Activated T-cell treated with anti-CD3 and anti-CD28 coated beads for 4 hours (primary cell): ENCODE results near the gene PBX4.
A peak's percentile ranks its signal among the peaks of the same experiment; 100 is the strongest.

Experiments
- DNase-seq: peaks from one replicate; pipeline ENCODE4 v3.0.0-alpha.2; 2020

PBX4 gene

DNA sequence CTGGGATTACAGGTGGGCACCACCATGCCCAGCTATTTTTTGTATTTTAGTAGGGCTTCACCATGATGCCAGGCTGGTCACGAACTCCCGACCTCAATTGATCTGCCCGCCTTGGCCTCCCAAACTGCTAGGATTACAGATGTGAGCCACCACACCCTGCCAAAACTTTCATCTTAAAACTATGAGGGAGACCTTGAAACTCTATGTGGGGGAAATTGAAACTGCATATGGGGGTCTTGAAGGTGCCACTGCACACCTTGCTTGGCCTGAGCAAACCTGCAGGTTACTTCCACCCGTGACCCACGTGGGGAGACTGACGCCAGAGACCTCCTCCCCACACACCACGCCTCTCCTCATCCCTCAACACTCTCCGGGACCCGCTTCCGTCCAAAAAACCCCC, 64.8 kb downstream of the PBX4 start:
- no peak for DNase-seq

DNA sequence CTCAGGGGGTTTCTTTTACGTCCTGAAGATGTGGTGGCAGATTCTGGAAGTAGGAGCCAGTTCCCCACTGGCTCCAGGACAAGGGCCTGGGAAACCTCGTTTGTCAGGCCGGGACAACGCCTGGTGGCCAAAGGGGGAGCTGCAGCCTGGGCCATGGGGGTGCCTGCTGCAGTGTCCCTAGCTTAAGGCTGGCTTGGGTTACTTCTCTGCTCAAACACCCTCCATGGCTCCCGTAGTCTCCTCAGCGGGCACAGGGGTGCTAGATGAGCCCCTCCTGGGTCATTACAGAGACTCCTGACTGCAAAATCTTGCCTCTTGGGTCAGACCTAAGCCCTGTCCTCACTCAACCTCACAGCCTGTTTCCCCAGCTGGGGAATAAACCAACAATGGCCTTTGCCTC, 65.7 kb downstream of the PBX4 start:
- no peak for DNase-seq

DNA sequence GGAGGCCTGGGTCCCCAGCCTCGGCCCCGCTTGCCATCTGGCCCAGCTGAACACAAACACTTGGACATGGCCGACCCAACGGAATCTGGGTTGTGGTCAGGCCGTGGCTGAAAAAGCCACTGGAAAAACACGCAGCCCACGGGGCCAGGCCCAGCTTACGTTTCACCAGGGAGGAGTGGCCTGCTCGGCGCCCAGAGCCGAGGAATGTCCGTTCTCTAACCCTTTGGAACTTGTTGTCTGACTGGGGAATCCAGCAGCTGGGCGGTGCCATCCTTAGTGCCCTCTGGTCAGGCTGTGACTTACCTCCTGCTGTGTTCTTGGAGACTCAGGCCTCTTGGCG, 66.7 kb downstream of the PBX4 start:
- no peak for DNase-seq

DNA sequence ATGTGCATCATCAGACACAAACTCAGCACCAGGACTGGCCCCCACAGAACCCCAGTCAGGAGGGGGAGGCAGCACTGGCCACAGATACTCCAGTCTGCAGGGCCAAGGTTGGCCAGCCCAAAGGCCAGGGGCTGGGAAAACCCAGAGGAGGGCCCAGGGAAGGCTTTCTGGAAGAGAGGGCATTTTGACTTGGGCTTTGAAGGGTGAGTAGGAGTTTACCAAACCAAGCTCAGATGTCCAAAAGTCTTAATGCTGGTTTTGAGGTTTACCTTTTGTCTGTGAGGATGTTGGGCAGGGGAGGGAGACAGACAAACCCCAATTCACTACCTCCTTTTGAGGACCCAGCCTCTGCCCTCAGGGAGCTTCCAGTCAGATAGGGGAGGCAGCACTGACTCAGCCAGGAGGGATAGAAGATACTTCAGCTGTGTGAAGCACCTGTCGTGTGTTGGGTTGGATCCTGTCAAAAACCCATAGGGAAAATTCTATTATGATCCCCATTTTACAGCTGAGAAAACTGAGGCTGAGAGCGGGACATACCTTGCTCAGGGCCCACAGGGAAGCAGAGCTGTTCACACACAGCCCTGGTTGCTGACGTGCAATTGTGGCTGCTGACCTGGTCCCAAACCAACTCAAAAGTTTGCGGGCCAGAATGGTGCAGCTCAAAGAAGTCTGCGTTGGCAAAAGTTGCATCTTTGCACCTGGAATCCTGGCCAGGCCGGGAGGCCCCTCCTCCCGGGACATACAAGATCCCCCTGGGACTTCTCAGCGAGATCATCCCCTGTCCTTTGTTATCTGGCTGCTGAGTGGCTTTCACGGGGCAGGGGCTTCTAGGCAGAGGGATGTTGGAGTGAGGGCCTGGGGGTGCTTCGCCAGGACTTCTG, 67.3 kb downstream of the PBX4 start:
- DNase-seq: no peak

DNA sequence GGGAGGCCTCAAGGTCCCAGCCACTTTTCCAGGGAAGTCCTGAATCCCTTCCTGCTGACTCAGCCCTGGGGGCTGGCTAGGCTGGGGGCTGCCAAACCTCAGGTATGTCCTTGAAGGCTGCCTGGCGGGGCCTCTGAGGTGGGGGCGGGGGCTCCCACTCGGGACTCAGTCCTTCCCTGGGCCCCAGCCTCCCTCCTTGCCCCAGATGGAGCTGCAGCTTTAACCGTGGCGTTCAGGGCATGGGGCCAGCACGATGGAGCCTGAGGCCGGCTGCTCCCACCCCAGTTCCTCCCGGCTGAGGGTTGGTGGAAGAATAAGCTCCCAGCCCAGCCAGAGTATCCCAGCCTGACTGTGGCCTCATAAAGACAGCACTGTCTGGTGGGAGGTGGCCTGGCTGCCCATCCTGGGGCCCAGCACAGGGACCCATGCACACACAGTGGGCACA, 68.0 kb downstream of the PBX4 start:
- no peak for DNase-seq

DNA sequence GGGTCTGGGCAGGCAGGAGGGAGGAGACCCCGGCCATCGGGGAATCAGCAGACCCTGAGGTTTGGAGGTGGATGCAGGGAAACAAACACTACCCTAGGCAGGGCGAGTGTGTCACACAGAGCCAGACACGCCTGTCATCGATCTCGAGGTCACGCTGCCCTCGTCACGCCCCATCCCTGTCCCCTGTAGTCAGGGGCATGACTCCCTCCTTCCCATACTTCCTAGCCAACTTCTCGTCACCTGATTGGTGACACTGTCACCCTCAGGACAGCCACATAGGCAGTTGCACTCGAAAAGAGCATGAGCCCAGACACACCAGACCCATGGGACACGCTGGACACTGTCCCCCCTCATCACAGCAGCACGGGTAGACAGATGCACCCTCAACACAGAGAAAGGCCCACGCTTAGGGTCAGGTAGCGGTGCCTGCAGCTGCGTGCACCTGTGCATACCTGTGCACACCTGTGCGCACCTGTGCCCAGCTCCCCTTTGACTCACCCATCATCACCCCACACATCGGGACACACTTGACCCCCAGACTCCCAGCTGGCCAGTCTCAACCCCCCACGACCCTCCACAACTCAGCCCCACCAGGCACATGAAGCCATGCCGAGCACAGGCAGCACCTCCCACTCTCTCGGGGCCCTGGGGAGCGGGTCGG, 68.6 kb downstream of the PBX4 start:
- no peak for DNase-seq

DNA sequence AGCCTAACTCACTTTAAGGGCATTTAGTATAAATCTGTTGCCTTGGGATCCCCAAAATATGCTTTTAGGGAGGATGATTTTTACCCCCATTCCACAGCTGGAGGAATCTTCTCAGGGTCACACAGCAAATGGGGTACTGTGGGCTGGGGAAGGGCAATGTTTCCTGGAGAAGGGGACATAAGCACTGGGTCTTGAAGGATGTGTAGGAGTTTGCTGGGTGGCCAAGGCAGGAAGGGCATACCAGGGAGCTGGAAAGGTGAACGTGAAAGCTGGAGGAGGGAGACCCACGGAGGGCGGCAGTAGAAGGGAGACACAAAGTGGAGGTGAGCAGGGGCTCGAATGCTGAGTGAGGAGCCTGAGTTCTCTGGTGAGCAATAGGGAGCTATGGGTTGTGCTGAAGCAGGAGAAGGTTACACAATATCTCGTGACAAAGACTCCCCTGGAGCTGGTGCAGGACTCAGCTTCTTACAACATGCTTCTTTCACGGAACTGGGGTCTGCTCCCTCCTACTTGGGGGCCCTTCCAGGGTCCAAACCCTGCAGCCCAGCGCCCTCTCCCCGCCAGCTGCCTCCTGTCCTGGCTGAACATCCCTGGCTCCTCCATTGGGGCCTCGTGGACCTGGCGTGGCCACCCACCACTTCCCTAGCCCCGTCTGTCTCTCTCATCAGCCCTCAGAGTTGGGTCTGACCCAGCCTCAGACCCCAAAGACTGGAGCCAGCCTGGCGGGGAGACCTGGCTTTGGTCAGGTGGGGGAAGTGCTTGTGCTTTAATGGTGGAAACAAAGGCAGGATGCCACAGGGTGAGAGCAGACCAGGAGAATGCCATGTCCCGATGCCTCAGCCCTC, 69.3 kb downstream of the PBX4 start:
- no peak for DNase-seq

DNA sequence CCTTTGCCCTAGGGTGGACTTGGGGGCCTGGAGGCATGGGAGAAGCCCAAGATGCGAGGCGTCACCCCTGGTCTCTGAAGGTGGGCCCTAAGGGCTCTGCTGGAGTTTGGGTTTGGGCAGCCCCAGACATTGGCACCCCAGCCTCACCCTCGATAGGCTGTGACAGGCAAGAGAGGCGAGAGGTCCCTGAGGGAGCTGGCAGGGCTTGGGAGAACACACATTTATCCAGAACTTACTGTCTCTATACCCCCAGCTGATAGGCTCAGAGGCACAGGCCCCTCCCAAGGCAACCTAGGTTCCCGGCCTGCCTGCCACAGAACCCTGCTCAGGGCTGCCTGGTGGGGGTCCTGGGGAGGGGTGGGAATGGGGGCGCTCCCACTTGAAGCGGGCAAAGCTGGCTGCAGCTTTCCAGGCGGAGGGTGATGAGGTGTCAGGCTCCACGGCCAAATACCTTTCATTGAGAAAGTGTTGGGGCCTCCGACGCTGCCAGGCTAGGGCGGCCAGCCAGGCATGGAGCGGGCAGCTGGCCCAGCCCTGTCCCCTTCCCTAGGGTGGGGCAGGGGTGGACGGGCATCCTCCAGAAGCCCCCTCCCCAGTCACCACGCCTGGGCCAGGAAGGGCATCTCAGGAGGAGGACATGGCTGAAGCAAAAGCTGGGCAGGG, 70.7 kb downstream of the PBX4 start:
- no peak for DNase-seq

DNA sequence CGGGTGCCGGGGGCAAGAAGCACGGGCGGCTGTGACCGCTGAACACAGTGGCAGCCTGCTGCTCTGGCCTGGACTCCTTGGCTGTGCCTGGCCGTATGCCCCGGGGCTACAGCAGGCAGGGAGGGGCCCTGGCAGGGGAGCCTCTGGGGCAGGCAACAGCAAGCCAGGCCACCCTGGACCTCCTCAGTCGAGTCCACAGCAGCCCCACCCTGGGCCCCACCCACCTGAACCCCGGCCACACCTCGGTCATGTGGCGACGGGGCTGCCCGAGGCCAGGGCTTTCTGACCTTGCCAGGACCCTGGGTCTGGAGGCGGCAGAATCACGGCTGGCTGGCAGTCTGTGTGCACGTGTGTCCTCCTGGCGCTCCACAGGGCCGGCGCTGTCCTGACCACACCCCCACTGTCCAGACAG, 71.7 kb downstream of the PBX4 start:
- DNase-seq: no peak

DNA sequence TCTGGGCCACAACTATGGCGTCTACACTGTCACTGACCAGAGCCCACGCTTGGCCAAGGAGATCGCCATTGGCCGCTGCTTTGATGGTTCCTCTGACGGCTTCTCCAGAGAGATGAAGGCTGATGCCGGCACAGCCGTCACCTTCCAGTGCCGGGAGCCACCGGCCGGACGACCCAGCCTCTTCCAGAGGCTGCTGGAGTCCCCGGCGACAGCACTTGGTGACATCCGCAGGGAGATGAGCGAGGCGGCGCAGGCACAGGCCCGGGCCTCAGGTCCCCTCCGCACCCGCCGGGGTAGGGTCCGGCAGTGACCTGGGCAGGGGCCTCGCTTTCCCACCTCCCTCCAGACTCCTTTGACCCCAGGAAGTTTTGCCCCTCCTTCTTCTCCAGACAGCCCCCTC, 72.8 kb downstream of the PBX4 start:
- DNase-seq: no peak

DNA sequence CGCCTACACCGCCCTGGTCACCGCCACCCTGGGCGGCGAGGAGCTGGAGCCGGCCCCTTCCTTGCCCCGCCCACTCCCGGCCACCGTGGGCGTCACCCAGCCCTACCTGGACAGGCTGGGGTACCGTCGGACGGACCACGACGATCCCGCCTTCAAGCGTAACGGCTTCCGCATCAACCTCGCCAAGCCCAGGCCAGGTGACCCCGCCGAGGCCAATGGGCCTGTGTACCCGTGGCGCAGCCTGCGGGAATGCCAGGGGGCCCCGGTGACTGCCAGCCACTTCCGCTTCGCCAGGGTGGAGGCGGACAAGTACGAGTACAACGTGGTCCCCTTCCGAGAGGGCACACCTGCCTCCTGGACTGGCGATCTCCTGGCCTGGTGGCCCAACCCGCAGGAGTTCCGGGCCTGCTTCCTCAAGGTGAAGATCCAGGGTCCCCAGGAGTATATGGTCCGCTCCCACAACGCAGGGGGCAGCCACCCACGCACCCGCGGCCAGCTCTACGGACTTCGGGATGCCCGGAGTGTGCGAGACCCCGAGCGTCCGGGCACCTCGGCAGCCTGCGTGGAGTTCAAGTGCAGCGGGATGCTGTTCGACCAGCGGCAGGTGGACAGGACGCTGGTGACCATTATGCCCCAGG, 73.4 kb downstream of the PBX4 start:
- no peak for DNase-seq

DNA sequence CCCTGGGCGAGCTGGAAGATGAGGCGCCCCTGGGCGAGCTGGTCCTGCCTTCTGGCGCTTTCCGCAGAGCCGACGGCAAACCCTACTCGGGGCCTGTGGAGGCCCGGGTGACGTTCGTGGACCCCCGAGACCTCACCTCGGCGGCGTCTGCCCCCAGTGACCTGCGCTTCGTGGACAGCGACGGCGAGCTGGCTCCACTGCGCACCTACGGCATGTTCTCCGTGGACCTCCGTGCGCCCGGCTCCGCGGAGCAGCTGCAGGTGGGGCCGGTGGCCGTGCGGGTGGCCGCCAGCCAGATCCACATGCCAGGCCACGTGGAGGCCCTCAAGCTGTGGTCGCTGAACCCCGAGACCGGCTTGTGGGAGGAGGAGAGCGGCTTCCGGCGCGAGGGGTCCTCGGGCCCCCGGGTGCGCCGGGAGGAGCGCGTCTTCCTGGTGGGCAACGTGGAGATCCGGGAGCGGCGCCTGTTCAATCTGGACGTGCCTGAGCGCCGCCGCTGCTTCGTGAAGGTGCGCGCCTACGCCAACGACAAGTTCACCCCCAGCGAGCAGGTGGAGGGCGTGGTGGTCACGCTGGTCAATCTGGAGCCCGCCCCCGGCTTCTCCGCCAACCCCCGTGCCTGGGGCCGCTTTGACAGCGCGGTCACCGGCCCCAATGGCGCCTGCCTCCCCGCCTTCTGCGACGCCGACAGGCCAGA, 74.1 kb downstream of the PBX4 start:
- no peak for DNase-seq

DNA sequence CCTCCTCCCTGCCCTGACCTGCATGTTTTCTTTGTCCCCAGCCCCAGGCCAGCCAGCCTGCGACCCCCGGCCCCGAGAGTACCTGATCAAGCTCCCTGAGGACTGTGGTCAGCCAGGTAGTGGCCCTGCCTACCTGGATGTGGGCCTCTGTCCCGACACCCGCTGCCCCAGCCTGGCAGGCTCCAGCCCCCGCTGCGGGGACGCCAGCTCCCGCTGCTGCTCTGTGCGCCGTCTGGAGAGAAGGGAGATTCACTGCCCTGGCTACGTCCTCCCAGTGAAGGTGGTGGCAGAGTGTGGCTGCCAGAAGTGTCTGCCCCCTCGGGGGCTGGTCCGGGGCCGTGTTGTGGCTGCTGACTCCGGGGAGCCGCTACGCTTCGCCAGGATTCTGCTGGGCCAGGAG, 74.8 kb downstream of the PBX4 start:
- DNase-seq: no peak

DNA sequence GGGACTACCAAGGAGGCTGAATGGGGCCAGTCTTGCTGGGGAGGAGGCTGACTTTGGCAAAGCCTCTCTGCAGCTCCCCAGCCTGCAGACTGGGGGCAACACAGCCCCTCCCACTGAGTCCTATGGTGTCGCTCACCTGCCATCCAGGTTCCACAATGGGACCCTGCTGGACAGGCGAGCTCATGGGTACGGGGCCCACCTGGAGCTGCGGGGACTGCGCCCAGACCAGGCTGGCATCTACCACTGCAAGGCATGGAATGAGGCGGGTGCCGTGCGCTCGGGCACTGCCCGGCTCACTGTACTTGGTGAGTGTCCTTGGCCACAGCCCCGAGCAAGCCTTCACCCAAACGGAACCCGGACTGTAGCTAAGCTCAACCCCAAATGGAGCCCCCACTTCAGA, 75.4 kb downstream of the PBX4 start:
- DNase-seq: no peak

DNA sequence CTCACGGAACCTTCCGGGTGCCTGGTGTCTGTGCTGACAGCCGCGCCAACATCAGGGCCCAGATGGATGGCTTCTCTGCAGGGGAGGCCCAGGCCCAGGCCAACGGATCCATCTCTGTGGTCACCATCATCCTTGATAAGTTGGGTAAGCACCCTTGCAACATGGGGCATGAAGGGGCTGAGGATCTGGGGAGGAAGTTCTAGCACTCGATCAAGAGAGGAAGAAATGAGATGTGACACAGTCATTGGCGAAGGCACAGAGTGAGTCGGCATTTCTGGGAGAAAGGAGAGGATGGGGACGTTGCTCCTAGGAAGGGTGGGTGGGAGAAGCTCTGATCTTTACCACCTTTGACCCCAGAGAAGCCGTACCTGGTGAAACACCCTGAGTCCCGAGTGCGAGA, 76.0 kb downstream of the PBX4 start:
- DNase-seq: no peak

DNA sequence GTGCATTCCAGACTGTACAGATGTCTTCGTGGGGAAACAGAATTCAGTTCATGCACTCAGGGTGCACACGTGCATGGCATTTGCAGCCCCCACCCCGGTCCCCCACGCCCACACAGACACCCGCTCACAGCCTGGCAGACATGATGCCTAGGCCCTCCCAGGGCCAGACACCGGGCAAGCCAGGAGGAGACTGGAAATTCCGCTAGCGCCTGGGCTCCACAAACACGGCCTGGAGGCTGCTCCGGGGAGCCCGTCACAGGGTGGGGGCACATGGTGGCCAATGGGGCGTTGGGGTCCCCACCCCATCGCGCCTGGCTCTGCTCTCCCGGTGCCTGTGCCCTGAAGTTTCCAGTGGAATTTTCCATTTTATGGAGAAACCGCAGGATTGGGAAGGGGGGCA, 76.9 kb downstream of the PBX4 start:
- no peak for DNase-seq

DNA sequence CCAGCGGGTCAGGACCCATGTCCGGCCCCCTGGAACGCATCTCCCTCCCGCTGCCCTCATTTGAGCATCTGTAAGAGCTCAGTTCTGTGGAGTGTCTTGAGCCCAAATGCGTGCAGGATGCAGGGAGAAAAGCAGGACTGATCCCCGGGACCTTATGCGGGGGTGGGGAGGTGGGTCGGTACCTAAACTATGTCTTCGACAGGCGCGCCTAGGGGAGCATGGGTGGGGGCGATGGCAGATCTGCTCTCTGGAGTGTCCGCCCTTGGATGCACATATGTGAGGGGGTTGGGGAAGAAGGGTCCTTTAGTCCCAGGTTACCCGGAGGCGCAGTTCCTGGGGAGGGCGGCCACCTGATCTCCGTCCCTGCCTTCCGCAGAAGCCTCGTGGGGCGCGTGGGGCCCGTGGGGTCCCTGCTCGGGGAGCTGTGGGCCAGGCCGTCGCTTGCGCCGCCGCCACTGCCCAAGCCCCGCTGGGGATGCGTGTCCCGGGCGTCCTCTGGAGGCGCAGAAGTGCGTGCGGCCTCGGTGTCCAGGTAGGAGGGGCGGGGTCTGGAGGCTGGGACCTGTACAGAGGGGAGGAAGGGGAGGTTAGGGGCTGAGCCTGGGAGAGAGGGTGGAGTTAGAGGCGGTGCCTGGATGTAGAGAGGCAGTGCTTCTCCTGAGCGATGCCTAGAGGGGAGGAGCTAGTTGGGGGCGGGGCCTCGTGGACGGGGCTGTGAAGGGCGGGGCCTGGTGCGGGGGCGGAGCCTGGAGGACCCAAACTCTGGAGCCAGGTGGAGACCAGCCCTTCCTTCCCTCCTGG, 77.6 kb downstream of the PBX4 start:
- peak; percentile 65 for DNase-seq

DNA sequence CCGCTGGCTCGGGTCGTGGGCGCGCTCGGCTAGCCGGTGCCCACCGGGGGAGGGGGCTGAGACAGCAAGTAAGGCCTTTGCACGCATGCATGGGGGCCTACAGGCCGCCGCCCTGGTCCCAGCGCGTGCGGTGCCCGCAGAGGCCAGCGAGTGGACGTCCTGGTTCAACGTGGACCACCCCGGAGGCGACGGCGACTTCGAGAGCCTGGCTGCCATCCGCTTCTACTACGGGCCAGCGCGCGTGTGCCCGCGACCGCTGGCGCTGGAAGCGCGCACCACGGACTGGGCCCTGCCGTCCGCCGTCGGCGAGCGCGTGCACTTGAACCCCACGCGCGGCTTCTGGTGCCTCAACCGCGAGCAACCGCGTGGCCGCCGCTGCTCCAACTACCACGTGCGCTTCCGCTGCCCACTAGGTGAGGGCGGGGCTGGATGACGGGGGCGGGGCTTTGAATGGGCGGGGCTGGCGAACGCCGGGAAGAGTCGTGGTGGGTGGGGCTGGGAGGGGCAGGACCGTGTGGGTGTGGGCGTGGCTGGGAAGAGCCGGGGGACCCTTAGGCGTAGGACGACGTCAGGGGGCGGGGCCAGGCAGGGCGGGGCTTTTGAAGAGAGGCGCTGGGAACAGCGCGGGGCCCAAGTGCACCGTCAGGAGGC, 78.3 kb downstream of the PBX4 start:
- DNase-seq: peak; percentile 68

DNA sequence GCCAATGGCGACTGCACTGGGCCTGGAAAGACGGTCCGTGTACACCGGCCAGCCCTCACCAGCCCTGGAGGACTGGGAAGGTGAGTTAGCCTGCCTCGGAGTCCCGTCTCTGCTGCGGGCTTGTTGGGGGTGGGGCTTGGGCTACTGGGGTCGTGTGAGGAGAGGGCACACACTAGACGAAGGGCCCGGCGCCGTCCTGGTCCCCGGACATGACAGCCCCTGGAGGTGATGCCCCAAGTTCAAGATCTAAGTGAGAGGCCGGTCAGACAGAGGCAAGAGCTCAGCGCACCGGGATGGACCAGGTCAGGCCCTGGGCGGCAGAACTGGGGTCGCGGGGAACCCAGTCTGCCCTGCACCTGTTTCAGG, 78.8 kb downstream of the PBX4 start:
- DNase-seq: no peak

DNA sequence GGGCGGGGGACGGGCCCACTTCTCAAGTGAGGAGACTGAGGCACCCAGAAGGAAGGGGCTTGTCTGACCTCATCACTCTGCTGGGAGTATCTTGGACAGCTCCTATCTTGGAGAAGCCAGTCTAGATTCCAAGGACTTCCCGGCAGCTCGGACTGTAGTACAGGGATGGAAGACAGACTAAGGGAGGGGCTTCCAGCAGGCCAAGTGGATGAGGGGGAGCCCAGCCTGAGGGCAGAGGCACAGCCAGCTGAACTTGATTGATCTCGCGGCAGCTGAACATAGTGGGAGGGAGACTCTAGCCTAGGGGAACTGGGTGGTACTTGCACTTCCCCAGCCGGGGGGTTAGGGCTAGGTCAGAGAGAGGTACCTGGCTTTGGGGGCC, 79.7 kb downstream of the PBX4 start:
- no peak for DNase-seq
